Osteoblast (primary cell): ENCODE results near the gene ZFP57. TPM values are rescaled to one million over a fixed set of nuclear protein-coding genes. Genes with fewer than 3 reads are reported as not detected.

Experiments
- DNase-seq: peaks from one replicate; pipeline ENCODE4 v3.0.0; 2011; ENCODE audit warnings: low spot score, mixed read lengths; ENCODE audit not compliant: insufficient read length; ENCODE audit errors: missing footprints
- H2AFZ ChIP-seq: 2 replicates; pipeline ENCODE4 v1.6.0; 2011; ENCODE audit warnings: mild to moderate bottlenecking, low read length
- H3K27ac ChIP-seq: 2 replicates; pipeline ENCODE4 v1.5.1; 2011; ENCODE audit warnings: mild to moderate bottlenecking, low read depth, low read length, moderate library complexity
- H3K27me3 ChIP-seq: 2 replicates; pipeline ENCODE4 v1.6.0; 2012; ENCODE audit warnings: mild to moderate bottlenecking, control low read depth, inconsistent platforms, low read length, moderate library complexity; ENCODE audit not compliant: insufficient read depth
- H3K36me3 ChIP-seq: 2 replicates; pipeline ENCODE4 v1.5.1; 2011; ENCODE audit warnings: mild to moderate bottlenecking, low read length, control low read depth, moderate library complexity; ENCODE audit not compliant: insufficient read depth
- H3K4me1 ChIP-seq: 2 replicates; pipeline ENCODE4 v1.5.1; 2011; ENCODE audit warnings: mild to moderate bottlenecking, low read length, control low read depth, moderate library complexity; ENCODE audit not compliant: insufficient read depth
- H3K4me2 ChIP-seq: 2 replicates; pipeline ENCODE4 v1.6.0; 2011; ENCODE audit warnings: mild to moderate bottlenecking, low read length; ENCODE audit not compliant: insufficient read depth
- H3K4me3 ChIP-seq: fragments of 200-600 bp; sonication (generic); 3 replicates; pipeline ENCODE4 v1.5.1; 2012; ENCODE audit warnings: mild to moderate bottlenecking, low read length, inconsistent platforms; ENCODE audit not compliant: insufficient read depth
- H3K79me2 ChIP-seq: 2 replicates; pipeline ENCODE4 v1.6.0; 2012; ENCODE audit warnings: mild to moderate bottlenecking, low read length, control low read depth, inconsistent platforms; ENCODE audit not compliant: insufficient read depth
- H3K9me3 ChIP-seq: 2 replicates; pipeline ENCODE4 v1.5.1; 2011; ENCODE audit warnings: low read depth, low read length, control low read depth
- H4K20me1 ChIP-seq: 2 replicates; pipeline ENCODE4 v1.6.0; 2012; ENCODE audit warnings: mild to moderate bottlenecking, low read length, control low read depth; ENCODE audit not compliant: insufficient read depth
- CTCF ChIP-seq: IDR thresholded peaks from 2 replicates; pipeline ENCODE4 v1.5.1; 2011; ENCODE audit warnings: mild to moderate bottlenecking, low read depth, low read length, moderate library complexity; ENCODE audit errors: extremely low read depth
- total RNA-seq: library from RNA; depleted of rRNA; stranded (reverse); fragments of >200 nt; gene quantifications from 2 replicates; pipeline ENCODE4 v1.2.3, GENCODE V29; 2012

Gene ZFP57
- total RNA-seq, 1 donor: 0.36 TPM

- no peaks in the 10 kb centered on the region for H3K36me3 ChIP-seq
- H3K9me3 ChIP-seq: no peaks in the 10 kb centered on the region
- H3K79me2 ChIP-seq: no peaks in the 10 kb centered on the region
- H2AFZ ChIP-seq: no peak overlapping the region
- DNase-seq: no peak
- peaks cover 2% of the 10 kb centered on the region for H3K27me3 ChIP-seq
- H3K4me3 ChIP-seq: no peak overlapping the region
- no peak overlapping the region for H3K4me2 ChIP-seq
- no peak for TF ChIP-seq CTCF
- H3K27ac ChIP-seq: no peak overlapping the region
- H4K20me1 ChIP-seq: peaks cover 6% of the 10 kb centered on the region
- no peaks in the 10 kb centered on the region for H3K4me1 ChIP-seq
Observed at GRCh38 chr6:29720863-29721262, 39.9 kb upstream of the ZFP57 start.

DNA sequence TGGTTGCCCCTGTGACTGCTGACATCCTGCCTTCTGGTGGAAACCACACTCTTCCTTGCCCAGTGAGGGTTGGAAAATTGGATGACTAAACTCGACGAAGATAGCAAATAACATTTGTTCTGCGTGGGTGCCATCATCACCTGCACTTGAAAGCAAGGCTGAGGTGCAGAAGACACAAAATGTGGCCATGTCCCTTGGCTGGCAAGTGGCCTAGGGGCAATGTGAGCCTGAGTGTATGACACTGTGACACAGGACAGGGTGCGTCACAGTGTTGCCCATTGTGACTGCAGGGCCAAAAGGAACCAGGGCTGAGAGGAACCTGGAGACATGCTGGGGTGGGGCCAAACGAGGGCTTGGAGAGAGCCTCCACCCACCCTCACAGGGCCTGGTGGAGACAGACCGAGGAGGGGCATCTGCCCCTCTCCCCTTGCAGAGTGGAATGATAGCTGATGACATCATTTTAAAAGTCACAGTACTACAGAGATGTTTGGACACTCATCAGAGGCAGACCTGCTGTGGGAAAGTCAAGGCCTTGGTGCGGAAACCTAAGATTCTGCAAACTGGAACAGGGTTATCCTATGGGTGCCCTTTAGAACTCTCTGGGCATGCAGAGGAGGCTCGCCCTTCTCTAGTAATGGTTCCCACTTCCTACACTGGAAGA lies 29.5 kb upstream of the ZFP57 start:
- no peak overlapping the region for H3K4me2 ChIP-seq
- H3K9me3 ChIP-seq: no peaks in the 10 kb centered on the region
- no peak for DNase-seq
- H3K4me1 ChIP-seq: no peaks in the 10 kb centered on the region
- H2AFZ ChIP-seq: no peak overlapping the region
- no peak overlapping the region for H3K4me3 ChIP-seq
- no peak for TF ChIP-seq CTCF
- H3K79me2 ChIP-seq: no peaks in the 10 kb centered on the region
- no peak overlapping the region for H3K27ac ChIP-seq
- no peaks in the 10 kb centered on the region for H4K20me1 ChIP-seq
- peaks cover 21% of the 10 kb centered on the region for H3K27me3 ChIP-seq
- no peaks in the 10 kb centered on the region for H3K36me3 ChIP-seq

DNA sequence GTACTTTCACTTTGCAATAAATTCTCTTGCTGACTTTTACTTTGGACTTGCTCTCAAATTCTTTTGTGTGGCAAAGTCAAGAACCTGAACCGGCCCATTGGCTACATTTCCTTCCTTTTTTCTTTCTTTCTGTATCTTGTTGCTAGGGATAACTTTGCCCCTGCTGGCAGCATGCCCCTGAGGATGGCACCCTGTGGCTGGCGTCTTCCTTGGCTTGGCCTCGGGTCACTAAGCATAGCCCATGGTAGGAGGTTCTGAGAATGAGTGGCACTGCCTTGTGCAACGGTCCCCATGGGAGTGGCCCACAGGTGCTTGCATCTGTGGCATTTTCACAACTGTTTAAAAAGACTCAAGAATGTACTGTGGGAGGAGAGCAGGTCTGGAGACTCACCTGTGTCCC lies 28.2 kb upstream of the ZFP57 start:
- no peak overlapping the region for H3K4me3 ChIP-seq
- H2AFZ ChIP-seq: no peak overlapping the region
- TF ChIP-seq CTCF: no peak
- no peak for DNase-seq
- H3K79me2 ChIP-seq: no peaks in the 10 kb centered on the region
- no peak overlapping the region for H3K27ac ChIP-seq
- H3K4me2 ChIP-seq: peak overlapping the region; percentile 51
- no peaks in the 10 kb centered on the region for H3K9me3 ChIP-seq
- no peaks in the 10 kb centered on the region for H3K4me1 ChIP-seq
- H3K27me3 ChIP-seq: peaks cover 19% of the 10 kb centered on the region
- H3K36me3 ChIP-seq: no peaks in the 10 kb centered on the region
- no peaks in the 10 kb centered on the region for H4K20me1 ChIP-seq

DNA sequence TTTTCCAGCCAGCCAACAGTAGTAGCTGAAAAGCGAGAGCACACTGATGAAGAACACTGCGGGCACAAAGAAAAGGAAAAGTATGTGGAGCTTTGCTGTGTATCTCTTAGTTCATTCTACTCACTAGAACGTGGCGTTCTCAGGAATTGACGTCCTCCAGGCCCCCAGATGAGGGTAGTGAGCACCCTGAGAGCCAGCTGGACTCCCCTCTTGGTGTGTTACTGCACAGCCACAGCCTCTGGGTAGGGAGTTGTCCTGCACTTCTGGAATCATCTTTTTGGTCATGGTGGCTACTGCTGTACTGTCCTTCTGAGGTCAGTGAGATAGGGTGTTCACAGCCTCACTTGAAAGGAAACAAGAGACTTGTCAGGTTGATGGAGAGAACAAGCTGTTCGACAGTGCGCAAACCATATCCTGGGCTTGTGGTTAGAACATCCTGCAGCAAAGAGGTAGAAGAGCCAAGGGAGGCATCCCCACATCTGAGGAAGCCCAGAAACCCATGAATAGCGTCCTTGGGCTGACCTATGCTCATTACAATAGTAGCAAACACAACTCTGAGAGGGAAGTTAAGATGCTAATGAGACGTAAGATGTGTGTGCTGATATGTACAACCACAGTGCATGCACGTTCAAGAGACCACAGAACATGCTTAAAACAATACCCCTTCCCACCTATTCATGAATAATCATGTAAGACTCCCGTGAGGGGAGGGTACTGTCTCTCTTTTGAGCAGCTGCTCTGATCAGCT lies 27.7 kb upstream of the ZFP57 start:
- Histone ChIP-seq H3K4me2 (peak overlapping the region; percentile 51), H3K27ac (no peak overlapping the region), H2AFZ (no peak overlapping the region)

More for the DNA sequence above, 27.7 kb upstream of the ZFP57 start:
- H3K27me3 ChIP-seq: peaks cover 19% of the 10 kb centered on the region
- no peak overlapping the region for H3K4me3 ChIP-seq
- H3K79me2 ChIP-seq: no peaks in the 10 kb centered on the region
- no peaks in the 10 kb centered on the region for H3K9me3 ChIP-seq
- H3K36me3 ChIP-seq: no peaks in the 10 kb centered on the region
- no peaks in the 10 kb centered on the region for H4K20me1 ChIP-seq
- TF ChIP-seq CTCF: no peak
- no peak for DNase-seq
- no peaks in the 10 kb centered on the region for H3K4me1 ChIP-seq
